ENCODE results near the gene MRPL41. TPM values are rescaled to one million over a fixed set of nuclear protein-coding genes. Genes with fewer than 3 reads are reported as not detected.
"Not testable (repeated sequence)": the region's sequence is repeated elsewhere in the genome, so short reads cannot be mapped to it uniquely, and the experiment has no call there.

The MRPL41 gene
- total RNA-seq, 1 experiment from 2014 or later = 76.4 TPM

DNA sequence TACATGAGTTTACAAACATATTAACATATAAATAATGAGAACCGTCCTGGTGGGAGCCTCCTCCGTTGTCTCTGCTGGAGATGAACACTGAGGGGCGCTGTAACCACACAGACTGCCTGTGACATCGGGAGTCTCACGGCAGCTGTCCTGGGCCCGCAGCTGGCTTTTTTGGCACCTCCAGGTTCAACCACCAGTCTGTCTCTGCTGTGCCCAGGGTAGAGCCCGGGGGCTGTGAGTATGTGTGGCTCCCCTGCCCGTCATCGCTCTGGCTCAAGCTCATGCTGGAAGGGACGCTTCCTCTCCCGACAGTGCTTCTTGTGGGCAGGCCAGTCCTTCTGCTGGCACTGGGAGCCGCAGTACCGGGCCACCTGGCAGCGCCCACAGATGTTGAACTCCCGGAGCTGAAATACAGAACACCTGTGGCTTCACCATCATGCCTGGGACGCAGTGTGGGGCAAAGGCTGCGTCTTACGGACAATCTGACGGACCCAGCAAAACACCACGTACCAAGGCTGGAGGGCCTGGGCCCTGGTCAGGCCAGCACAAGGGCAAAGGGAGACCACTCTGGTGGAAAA lies 30.7 kb downstream of the MRPL41 start:
- peak; percentile 12 for DNase-seq (ENCODE audit: low read depth)

DNA sequence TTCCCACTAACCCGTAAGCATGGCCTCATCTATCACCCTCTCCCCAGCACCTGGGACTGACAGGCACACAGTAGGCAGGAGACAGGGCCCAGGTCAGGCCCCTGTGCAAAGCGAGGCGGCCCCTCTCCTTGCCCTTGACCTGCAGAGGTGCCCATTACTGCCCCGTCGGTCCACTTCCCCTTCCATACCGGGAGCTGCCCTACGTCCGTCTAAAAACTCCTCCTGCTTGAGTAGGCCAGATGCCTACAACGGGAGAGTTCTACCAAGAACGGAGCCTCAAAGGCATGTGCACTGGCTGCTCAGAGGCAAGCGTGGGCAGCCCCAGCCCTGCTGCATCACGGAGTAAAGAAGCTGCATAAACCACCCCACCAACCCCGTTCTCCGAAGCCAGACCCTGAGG lies 31.7 kb downstream of the MRPL41 start:
- no peak for DNase-seq (ENCODE audit: low read depth)

- DNase-seq (ENCODE audit: low read depth) = no peak
These were observed 32.3 kb downstream of the MRPL41 start for GRCh38 chr9:137583957-137584356.

- DNase-seq (ENCODE audit: low read depth) = no peak
These were observed 35.2 kb downstream of the MRPL41 start for GRCh38 chr9:137586854-137587253.

- DNase-seq (ENCODE audit: low read depth) = no peak
These were observed 36.6 kb downstream of the MRPL41 start for GRCh38 chr9:137588311-137588710.

- no peak for DNase-seq (ENCODE audit: low read depth)
These were observed 37.2 kb downstream of the MRPL41 start for GRCh38 chr9:137588891-137589290.

DNA sequence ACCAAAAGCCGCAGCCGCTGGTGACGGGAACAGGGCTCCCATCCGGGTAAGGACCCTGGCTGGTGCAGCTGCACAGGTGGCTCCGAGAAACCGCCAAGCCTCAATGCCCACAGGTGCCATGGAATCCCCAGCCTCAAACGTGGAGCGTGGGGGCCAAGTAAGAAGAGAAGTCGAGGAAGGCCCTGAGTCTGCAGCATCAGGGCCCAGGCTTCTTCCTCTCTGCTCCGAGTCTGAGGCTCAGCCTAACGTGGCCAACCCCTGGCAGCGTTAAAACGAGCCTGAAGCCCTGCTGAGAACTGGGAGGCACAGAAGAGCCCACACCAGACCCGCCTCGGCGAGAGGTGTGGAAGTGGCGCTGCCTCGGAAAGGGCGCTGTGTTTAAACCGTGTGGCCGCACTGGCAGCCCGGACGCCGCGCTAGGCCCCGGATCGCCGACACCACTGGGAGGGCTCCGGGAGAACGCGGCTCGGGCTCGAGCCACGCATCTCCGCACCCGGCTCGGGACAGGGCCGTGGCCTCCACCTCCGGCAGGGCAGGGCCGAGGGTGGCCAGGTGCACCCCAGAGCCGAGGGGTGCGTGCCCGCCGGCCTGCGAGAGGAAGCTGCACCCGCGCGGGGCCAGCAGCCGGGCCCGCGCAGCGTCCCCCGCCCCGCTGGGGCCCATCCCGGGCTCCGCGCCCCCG lies 37.9 kb downstream of the MRPL41 start:
- DNase-seq (ENCODE audit: low read depth) = no peak

DNA sequence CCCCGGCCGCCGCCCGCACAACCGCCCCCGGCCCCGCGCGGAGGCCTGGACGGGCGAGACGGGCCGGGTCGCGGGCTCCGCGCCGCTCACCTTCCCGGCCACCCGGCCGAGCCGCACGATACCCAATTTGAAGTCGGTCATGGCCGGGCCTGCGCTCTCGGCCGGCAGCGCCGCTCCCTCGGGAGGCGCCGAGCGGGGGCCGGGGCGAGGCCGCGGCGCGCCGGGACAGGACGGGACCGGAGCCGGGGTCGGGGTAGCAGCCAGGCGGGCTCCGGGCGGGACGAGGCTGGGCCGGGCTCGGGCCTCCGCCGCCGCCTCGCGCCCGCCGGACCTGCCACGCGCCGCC lies 38.4 kb downstream of the MRPL41 start:
- no peak for DNase-seq (ENCODE audit: low read depth)

DNA sequence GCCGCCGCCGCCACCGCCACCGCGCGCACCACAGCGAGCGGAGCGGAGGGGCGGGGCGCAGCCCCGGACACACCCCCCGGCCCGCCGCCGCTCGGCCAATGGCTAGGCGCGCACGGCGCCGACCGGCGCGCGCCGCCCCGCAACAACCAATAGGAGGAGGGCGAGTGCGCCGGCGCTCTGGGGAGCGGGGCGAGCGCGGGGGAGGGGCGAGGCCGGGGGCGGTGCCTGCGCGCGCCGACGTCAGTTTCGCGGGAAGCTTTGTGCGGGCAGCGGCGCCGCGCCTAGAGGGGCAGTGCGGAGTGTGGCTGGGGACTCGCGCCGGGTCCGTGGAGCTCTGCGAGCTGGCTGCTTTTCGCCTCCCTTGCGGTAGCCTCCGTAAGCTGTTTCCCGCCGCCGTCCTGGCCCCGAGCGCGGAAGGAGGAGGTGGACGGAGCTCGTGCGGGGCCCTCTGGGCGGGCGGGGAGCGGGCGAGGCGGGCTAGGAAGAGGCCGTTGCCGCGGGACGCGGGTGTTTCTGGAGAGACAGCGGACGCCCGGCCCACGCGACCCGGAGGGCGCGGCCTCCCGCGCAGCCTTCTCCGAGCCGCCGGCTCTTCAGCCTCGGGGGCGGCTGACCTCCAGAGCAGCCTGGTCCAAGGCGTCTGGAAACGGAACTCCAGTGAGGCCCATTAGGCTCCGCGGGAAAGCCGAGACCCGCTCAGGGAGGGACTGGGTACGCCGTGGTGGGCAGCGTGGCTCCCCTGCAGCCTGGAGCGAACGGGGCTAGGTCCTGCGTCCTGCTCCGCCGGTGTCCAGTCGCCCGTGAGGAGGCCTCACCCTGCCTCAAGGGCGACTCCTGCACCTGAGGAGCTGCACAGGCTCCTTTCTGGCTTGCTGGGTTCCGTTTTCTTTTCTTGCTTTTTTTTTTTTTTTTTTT lies 39.0 kb downstream of the MRPL41 start, which contains the start of gene ZMYND19:
Gene ZMYND19 (minus strand): TSS at position 44 of the 915 bp plus-strand sequence. CDS start 249 bp downstream, outside the sequence.
- peak; percentile 82 for DNase-seq (ENCODE audit: low read depth)

GRCh38 chr9:137592767-137593166 lies 41.1 kb downstream of the MRPL41 start:
- no peak for DNase-seq (ENCODE audit: low read depth)

- DNase-seq (ENCODE audit: low read depth) = no peak
These were observed 41.5 kb downstream of the MRPL41 start for GRCh38 chr9:137593176-137593575.

DNA sequence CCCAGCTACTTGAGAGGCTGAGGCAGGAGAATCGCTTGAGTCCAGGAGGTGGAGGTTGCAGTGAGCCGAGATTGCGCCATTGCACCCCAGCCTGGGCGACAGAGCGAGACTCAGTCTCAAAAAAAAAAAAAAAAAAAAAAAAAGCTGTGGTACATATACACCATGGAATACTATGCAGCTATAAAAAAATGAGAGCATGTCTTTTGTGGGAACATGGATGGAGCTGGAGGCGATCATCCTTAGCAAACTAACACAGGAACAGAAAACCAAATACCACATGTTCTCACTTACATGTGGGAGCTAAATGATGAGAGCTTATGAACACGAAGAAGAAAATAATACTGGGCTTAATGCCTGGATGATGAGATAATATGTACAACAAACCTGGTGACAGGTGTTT lies 44.9 kb downstream of the MRPL41 start:
- DNase-seq (ENCODE audit: low read depth) = not testable (repeated sequence)

GRCh38 chr9:137598943-137599342 lies 47.3 kb downstream of the MRPL41 start:
- DNase-seq (ENCODE audit: low read depth) = no peak

Other genes starting within 250 kb of the MRPL41 start
- not detected in 2 replicates for gene NRARP, start 249.6 kb upstream of the MRPL41 start, total RNA-seq (2014; rRNA removed; shearing (Covaris generic))
- gene EXD3, start 128.7 kb upstream of the MRPL41 start, total RNA-seq (2014; rRNA removed; shearing (Covaris generic)) = 1.6 and 2.7 TPM in 2 replicates
- not detected in 2 replicates for gene NOXA1, start 128.5 kb upstream of the MRPL41 start, total RNA-seq (2014; rRNA removed; shearing (Covaris generic))
- not detected in 2 replicates for gene ENTPD8, start 110.5 kb upstream of the MRPL41 start, total RNA-seq (2014; rRNA removed; shearing (Covaris generic))
- gene NSMF, start 92.5 kb upstream of the MRPL41 start, total RNA-seq (2014; rRNA removed; shearing (Covaris generic)) = 11.8 and 24.0 TPM in 2 replicates
- 0.27 TPM in 1 of 2 replicates, not detected in the other for gene PNPLA7, start 1.5 kb upstream of the MRPL41 start, total RNA-seq (2014; rRNA removed; shearing (Covaris generic))
- gene DPH7, start 27.0 kb downstream of the MRPL41 start, total RNA-seq (2014; rRNA removed; shearing (Covaris generic)) = 20.8 and 25.5 TPM in 2 replicates
- gene ZMYND19, start 38.6 kb downstream of the MRPL41 start, total RNA-seq (2014; rRNA removed; shearing (Covaris generic)) = 20.6 and 33.0 TPM in 2 replicates
- gene ARRDC1, start 53.8 kb downstream of the MRPL41 start, total RNA-seq (2014; rRNA removed; shearing (Covaris generic)) = 29.1 and 31.7 TPM in 2 replicates
- gene EHMT1, start 67.1 kb downstream of the MRPL41 start, total RNA-seq (2014; rRNA removed; shearing (Covaris generic)) = 24.3 and 38.4 TPM in 2 replicates